GM18502 (cell line): ENCODE results near the gene WBP1.

Experiments used
- ATAC-seq: cut with Tn5 transposase; IDR thresholded peaks from one replicate; pipeline ENCODE4 v1.9.1; 2021; ENCODE audit warnings: mild to moderate bottlenecking; ENCODE audit not compliant: unreplicated experiment, poor library complexity

The WBP1 gene

GRCh38 chr2:74501335-74502071, 43.3 kb downstream of the WBP1 start:
- ATAC-seq = no peak

- no peak for ATAC-seq
Observed at GRCh38 chr2:74502147-74502719, 44.0 kb downstream of the WBP1 start.

- peak; percentile 40 for ATAC-seq
Observed at GRCh38 chr2:74502720-74503505, 44.7 kb downstream of the WBP1 start.

GRCh38 chr2:74503506-74504475, 45.6 kb downstream of the WBP1 start:
- no peak for ATAC-seq

- no peak for ATAC-seq
Observed at GRCh38 chr2:74504591-74504990, 46.4 kb downstream of the WBP1 start.

- ATAC-seq = no peak
Observed at GRCh38 chr2:74505448-74506246, 47.4 kb downstream of the WBP1 start.

GRCh38 chr2:74507145-74507925, 49.1 kb downstream of the WBP1 start, which contains the start of gene PCGF1:
PCGF1 (minus strand) TSS chr2:74507695; CDS start chr2:74507668, 27 bp downstream.
- peak; percentile 91 for ATAC-seq

- no peak for ATAC-seq
Observed at GRCh38 chr2:74507926-74508520, 49.8 kb downstream of the WBP1 start.

- ATAC-seq = no peak
Observed at GRCh38 chr2:74510272-74510671, 52.0 kb downstream of the WBP1 start.
